Brain pericyte (primary cell): Measurements from ENCODE around the gene WNT4.

ENCODE experiments used
- DNase-seq: peaks from one replicate; pipeline ENCODE4 v3.0.0-alpha.2; 2012; ENCODE audit warnings: low read depth, low spot score

The WNT4 gene

GRCh38 chr1:22143065-22144033 lies at the start of gene WNT4:
TSS of gene WNT4 (minus strand) at chr1:22143097. CDS start at chr1:22142922, 175 bp downstream.
- no peak for DNase-seq

- no peak for DNase-seq
Measured at GRCh38 chr1:22190731-22191130, 47.8 kb upstream of the WNT4 start.

- DNase-seq: no peak
Measured at GRCh38 chr1:22190251-22190650, 47.4 kb upstream of the WNT4 start.

- no peak for DNase-seq
Measured at GRCh38 chr1:22189619-22190018, 46.7 kb upstream of the WNT4 start.

- no peak for DNase-seq
Measured at GRCh38 chr1:22188914-22189313, 46.0 kb upstream of the WNT4 start.

GRCh38 chr1:22188436-22188835 lies 45.5 kb upstream of the WNT4 start:
- DNase-seq: no peak

- DNase-seq: no peak
Measured at GRCh38 chr1:22186311-22186710, 43.4 kb upstream of the WNT4 start.

- DNase-seq: no peak
Measured at GRCh38 chr1:22184892-22185612, 42.2 kb upstream of the WNT4 start.

GRCh38 chr1:22184454-22184853 lies 41.6 kb upstream of the WNT4 start:
- no peak for DNase-seq

GRCh38 chr1:22182715-22183114 lies 39.8 kb upstream of the WNT4 start:
- no peak for DNase-seq

GRCh38 chr1:22179197-22179803 lies 36.4 kb upstream of the WNT4 start:
- no peak for DNase-seq

- DNase-seq: no peak
Measured at GRCh38 chr1:22177354-22178003, 34.6 kb upstream of the WNT4 start.

GRCh38 chr1:22176258-22176657 lies 33.4 kb upstream of the WNT4 start:
- no peak for DNase-seq

- DNase-seq: no peak
Measured at GRCh38 chr1:22174446-22175220, 31.7 kb upstream of the WNT4 start.

- DNase-seq: no peak
Measured at GRCh38 chr1:22171951-22172715, 29.2 kb upstream of the WNT4 start.

- DNase-seq: no peak
Measured at GRCh38 chr1:22169816-22170215, 26.9 kb upstream of the WNT4 start.

GRCh38 chr1:22168412-22168973 lies 25.6 kb upstream of the WNT4 start:
- DNase-seq: no peak

- no peak for DNase-seq
Measured at GRCh38 chr1:22166439-22166838, 23.5 kb upstream of the WNT4 start.

- DNase-seq: no peak
Measured at GRCh38 chr1:22164841-22165808, 22.2 kb upstream of the WNT4 start.
